Right ventricle myocardium inferior (tissue), 1 donor: Measurements from ENCODE around the gene GRAPL. TPM values are rescaled to one million over a fixed set of nuclear protein-coding genes. Genes with fewer than 3 reads are reported as not detected.
"Not testable (repeated sequence)": the region's sequence is repeated elsewhere in the genome, so short reads cannot be mapped to it uniquely, and the experiment has no call there.

Source experiments
- ATAC-seq: fragments of 200-7000 bp; cut with Tn5 transposase; one replicate; pipeline ENCODE4 v1.9.1; 2020; ENCODE audit warnings: mild to moderate bottlenecking, moderate library complexity
- DNase-seq: peaks from one replicate; pipeline ENCODE4 v3.0.0; 2021; ENCODE audit errors: missing footprints
- intact Hi-C: fragments of 100-400 bp; cut with DNase I; formaldehyde crosslinking; loops from one replicate; pipeline ENCODE4 v1.11.0; 2022
- total RNA-seq: library from RNA; stranded (reverse); fragmentation: NEBNext Ultra II Directional; extraction: Animal tissue kit (Norgen Biotek cat#: 25700); gene quantifications from one replicate; pipeline ENCODE4 v1.2.1, GENCODE V29; 2021
- donor health status: DM: no; HTN: yes; CAD: no; lungs with severe emphysema.

GRAPL gene
- total RNA-seq, 1 donor from 2014 or later = 1.2 TPM

DNA sequence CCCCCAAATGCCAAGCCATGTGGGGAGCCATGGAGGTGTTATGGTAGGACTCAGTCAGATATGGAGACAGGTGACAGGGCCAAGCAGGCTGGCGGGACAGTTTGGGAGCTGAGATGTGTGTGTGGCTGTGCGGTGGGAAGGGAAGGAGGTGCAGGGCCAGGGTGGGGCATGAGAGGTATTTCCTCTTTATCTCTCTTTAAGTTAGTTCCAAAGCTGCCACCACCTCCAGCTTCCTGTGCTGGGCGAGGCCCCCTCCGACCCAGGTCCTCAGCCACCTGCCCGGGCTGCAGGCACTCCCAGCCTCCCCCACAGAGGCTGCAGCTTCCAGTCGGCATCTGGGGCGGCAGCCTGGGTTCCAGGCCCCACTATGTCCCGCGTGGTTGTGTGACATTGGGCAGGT lies 6.4 kb downstream of the GRAPL start:
- intact Hi-C loops, DNase-seq, ATAC-seq: not testable (repeated sequence)

DNA sequence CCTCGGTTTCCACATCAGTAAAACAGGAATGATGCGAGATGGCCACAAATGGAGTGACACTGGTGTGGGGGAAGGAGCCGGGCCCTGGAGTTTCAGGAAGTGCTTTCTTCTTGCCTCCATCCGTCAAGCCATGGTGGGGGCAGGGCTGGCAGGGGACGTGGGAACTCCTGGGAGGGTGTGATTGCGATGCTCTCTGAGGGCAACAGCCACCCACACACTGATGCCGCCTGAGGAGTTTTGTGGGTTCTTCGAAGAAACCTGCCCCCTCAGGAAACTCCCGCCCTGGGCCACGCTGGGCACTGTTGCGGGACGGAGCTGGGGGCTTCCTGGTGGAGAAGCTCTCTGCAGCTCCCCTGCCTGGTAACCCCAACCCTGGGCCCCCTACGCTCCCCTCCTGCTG lies 8.0 kb downstream of the GRAPL start:
- DNase-seq, intact Hi-C loops: not testable (repeated sequence)
- ATAC-seq = peak; percentile 4

DNA sequence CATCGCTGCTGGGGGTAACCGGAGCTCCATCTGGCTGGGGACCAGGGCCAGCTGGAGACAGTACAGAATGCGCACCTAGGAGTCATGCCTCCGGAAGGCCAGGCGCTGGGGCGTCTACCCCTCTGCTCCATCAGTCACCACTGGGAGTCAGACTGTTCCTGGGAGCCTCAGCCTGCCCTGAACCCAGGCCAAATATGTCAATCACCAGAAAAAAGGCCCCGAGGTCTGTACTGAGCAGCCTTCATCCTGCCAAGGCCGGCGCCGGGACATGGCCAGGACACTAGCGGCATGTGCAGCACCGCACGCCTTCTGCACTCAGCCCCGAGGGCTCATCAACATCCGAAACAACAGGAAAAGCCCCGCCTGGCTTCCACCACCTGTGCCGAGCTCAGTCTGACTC lies 8.7 kb downstream of the GRAPL start:
- DNase-seq, intact Hi-C loops: not testable (repeated sequence)
- peak; percentile 80 for ATAC-seq

GRCh38 chr17:19136605-19137004 lies 9.2 kb downstream of the GRAPL start:
- ATAC-seq = not testable (repeated sequence)

GRCh38 chr17:19137959-19138358 lies 10.6 kb downstream of the GRAPL start:
- ATAC-seq, intact Hi-C loops, DNase-seq: not testable (repeated sequence)

More at GRCh38 chr17:19136605-19137004, 9.2 kb downstream of the GRAPL start:
- DNase-seq, intact Hi-C loops: not testable (repeated sequence)

DNA sequence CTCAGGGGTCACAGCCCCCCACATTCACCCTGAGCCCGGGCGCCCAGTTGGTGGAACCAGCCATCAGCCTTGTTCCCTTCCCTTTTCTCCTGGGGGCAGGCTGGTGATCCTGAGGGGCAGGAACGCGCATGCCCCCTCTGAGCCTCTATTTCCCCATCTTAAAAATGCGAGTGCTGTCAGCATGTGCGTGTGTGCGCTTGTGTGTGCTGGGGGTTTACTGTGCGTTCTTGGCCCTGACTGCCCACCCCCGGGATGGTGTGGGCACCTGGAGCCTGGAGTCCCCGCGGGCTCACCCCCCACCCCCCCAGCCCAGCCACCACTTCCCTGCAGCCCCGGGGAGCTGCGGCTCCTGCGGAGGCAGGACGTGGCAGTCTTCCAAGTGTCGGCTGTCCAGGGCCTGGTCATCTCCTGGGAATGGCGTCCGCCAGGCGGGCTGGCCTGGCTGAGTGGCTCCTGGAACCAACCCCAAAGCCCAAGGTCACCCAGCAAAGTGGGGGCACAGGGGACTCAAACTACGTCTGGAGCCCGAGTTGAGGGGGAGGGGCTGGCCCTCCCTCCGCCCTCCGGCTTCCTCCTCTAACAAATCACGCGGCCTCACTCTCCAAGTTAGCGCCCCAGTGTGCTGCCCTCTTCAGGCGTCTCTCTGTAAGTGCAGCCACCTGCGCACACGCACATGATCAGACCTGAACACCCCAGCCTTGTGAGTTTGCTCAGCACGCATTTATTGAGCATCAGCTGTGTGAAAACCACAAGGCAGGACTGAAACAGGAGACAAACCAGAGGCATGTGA lies 14.2 kb downstream of the GRAPL start:
- DNase-seq, intact Hi-C loops: not testable (repeated sequence)
- ATAC-seq = peak; percentile 87

DNA sequence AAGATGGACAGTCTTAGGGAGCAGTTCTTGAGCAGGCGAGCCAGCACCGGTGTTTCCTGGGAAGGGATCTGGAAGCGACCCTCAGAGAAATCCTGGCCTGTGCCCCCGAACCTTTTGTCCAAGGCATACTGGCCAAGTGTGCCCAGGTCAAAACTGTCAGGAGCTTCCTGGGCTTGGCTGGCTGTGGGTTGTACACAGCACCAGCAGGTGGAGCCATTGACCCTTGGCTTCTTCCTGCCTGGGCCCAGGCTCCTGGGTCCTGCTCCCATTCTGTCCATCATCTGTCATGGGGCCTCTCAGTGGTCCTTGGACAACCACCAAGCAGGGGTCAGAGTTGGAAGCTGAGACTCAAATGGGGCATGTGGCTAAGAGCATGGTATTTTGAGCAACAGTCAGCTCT lies 15.0 kb downstream of the GRAPL start:
- DNase-seq, intact Hi-C loops: not testable (repeated sequence)
- peak; percentile 80 for ATAC-seq

DNA sequence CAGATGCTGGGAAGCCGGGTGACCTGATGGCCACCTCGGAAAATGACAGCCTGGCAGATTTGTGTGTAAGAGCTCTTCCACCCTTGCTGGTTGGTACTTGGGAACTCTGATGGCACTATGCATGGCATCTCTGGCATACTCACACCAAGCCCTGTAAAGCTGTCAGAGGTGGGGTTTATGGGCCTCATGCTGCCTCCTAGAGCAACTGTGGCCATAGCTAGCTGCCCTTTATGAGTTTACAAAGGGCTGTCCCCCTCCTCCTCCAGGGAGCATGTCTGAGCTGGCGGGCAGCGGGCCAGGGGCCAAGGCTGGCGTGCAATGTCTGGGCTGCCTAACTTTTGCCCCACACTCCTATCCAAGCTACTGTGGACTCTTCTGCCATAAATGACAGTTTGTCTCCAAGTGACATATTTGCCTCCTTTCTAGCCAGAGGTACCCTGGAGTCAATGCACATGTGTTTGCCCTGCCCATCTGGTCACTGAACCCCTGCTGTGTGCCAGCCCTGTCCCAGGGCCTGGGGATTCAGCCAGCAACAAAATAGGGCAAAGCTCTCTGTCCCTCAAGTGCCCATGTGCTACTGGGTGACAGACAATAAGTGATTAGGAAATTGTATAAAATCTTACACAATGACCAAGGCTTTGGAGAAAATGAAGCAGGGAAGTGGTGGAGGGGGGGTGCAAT lies 15.8 kb downstream of the GRAPL start:
- ATAC-seq, DNase-seq, intact Hi-C loops: not testable (repeated sequence)

DNA sequence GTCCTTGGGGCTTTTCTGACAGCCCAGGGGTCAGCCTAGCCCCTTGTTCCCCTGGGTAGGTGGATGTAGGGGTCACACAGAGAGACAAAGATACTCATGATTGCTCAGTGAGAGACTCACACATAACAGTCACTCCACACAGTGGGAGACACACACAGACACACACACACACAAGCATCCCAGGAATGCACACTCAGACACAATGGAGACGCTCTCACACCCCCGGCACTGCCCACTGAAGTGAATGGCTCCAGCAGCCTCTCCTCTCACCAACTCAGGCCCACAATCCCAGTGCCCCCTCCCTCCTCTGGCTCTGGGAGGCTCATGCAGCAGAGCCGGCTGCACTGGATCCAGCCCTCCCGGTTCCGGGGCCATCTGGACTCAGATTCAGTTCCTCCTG lies 17.0 kb downstream of the GRAPL start:
- intact Hi-C loops, ATAC-seq, DNase-seq: not testable (repeated sequence)

- intact Hi-C loops, ATAC-seq: not testable (repeated sequence)
These were observed 18.1 kb downstream of the GRAPL start for GRCh38 chr17:19145471-19145870.

GRCh38 chr17:19150678-19151615 lies 23.6 kb downstream of the GRAPL start:
- DNase-seq, ATAC-seq, intact Hi-C loops: not testable (repeated sequence)

More at GRCh38 chr17:19145471-19145870, 18.1 kb downstream of the GRAPL start:
- not testable (repeated sequence) for DNase-seq

- intact Hi-C loops, DNase-seq, ATAC-seq: not testable (repeated sequence)
These were observed 30.2 kb downstream of the GRAPL start for GRCh38 chr17:19157628-19158027.

- DNase-seq, intact Hi-C loops: not testable (repeated sequence)
- ATAC-seq = peak; percentile 63
These were observed 31.1 kb downstream of the GRAPL start for GRCh38 chr17:19158478-19158877.

GRCh38 chr17:19158938-19159337 lies 31.5 kb downstream of the GRAPL start:
- ATAC-seq, DNase-seq, intact Hi-C loops: not testable (repeated sequence)

DNA sequence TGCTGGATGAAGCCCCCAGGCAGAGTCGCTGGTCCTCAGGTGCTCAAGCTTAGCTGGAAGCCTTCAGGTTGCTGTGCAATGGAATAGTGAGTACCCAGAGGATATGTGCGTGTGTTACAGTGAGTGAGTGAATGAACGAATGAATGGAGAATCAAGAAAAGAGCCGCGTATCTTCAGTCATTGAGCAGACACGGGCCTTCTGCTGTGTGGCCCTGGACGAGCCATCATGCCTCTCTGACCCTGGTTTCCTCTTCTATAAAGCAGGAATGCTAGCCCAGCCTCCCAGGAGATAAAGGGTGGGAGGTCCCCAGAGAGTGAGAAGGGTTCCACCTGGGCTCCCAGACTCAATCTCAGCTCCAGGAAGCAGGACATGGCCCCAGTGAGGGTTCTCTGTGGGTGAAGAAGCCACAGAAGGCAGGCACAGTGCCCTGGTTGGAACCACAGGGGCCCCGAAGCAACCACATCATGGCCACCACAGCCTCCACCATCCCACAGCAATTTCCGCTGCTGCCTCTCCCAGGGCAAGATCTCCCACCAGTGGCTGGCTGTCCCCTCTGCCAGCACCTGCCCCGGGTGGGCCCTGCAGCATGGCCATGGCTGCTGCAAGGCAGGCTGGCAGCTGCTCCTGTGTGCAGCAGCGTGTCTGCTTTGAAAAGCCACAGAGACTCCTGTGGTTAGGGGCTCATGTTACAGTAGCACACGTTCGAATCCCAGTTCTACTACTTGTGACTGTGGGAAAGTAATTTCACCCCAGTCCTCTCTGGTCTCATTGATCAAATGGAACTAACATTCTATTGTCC lies 34.1 kb downstream of the GRAPL start:
- ATAC-seq, intact Hi-C loops, DNase-seq: not testable (repeated sequence)

- ATAC-seq = peak; percentile 92
- intact Hi-C loops = not testable (repeated sequence)
These were observed 35.2 kb downstream of the GRAPL start for GRCh38 chr17:19162384-19163216.

GRCh38 chr17:19174422-19174821 lies 47.0 kb downstream of the GRAPL start:
- ATAC-seq = peak; percentile 27

More at GRCh38 chr17:19162384-19163216, 35.2 kb downstream of the GRAPL start:
- DNase-seq = not testable (repeated sequence)

More at GRCh38 chr17:19174422-19174821, 47.0 kb downstream of the GRAPL start:
- DNase-seq, intact Hi-C loops: not testable (repeated sequence)
